ENCODE results near the gene ZFP92.

- no peak for TF ChIP-seq CTCF (IDR thresholded peaks at IDR 0.05)
- TF ChIP-seq POLR2A (IDR thresholded peaks at IDR 0.05) = no peak
- no peak for TF ChIP-seq POLR2AphosphoS5 (IDR thresholded peaks at IDR 0.05)
Measured at GRCh38 chrX:153456704-153457103, 45.4 kb downstream of the ZFP92 start.
